MCF 10A (cell line): Measurements from ENCODE around the gene C1QTNF6. TPM values are rescaled to one million over a fixed set of nuclear protein-coding genes. Genes with fewer than 3 reads are reported as not detected.

ENCODE experiments used
- BruUV-seq: library from RNA; stranded (reverse); fragments of 400-500 nt; replicated peaks from 2 replicates; lab custom pipeline; 2021; lab: Mats Ljungman, UMichigan
- CTCF ChIA-PET: fragments of 300-600 bp; sonication (Branson Sonifier 250); formaldehyde crosslinking; extraction: SDS; loops from one replicate; lab custom pipeline; 2021; ENCODE audit warnings: antibody characterized with exemption, inconsistent platforms; lab: Yijun Ruan, JAX
- POLR2A ChIA-PET: fragments of 300-600, 350-650 bp; sonication (Branson Sonifier 250); formaldehyde crosslinking; extraction: SDS; loops from one replicate; lab custom pipeline; 2020; ENCODE audit warnings: antibody characterized with exemption, inconsistent platforms; lab: Yijun Ruan, JAX
- DNase-seq: peaks from one replicate; pipeline ENCODE4 v3.0.0-alpha.2; 2018; ENCODE audit not compliant: unreplicated experiment
- H3K27ac Mint-ChIP-seq: one replicate; pipeline ENCODE4 v1.8.0; 2022; ENCODE audit warnings: mild to moderate bottlenecking, low read depth, mixed read lengths; ENCODE audit not compliant: unreplicated experiment
- H3K27me3 Mint-ChIP-seq: one replicate; pipeline ENCODE4 v1.8.0; 2022; ENCODE audit warnings: mixed read lengths; ENCODE audit not compliant: insufficient read depth, unreplicated experiment
- H3K36me3 Mint-ChIP-seq: one replicate; pipeline ENCODE4 v1.8.0; 2022; ENCODE audit warnings: mild to moderate bottlenecking, moderate library complexity, mixed read lengths; ENCODE audit not compliant: insufficient read depth, unreplicated experiment
- H3K4me1 Mint-ChIP-seq: one replicate; pipeline ENCODE4 v1.8.0; 2022; ENCODE audit warnings: mixed read lengths; ENCODE audit not compliant: insufficient read depth, unreplicated experiment
- H3K4me3 Mint-ChIP-seq: one replicate; pipeline ENCODE4 v1.8.0; 2022; ENCODE audit warnings: mild to moderate bottlenecking, moderate library complexity, mixed read lengths; ENCODE audit not compliant: unreplicated experiment
- H3K9me3 Mint-ChIP-seq: one replicate; pipeline ENCODE4 v1.8.0; 2022; ENCODE audit warnings: mixed read lengths; ENCODE audit not compliant: unreplicated experiment
- CTCF ChIP-seq: fragments of 200-600 bp; IDR thresholded peaks from one replicate; pipeline ENCODE4 v1.8.0; 2022; ENCODE audit warnings: antibody characterized with exemption, mild to moderate bottlenecking; ENCODE audit not compliant: unreplicated experiment
- intact Hi-C: fragments of 100-400 bp; cut with micrococcal nuclease; formaldehyde crosslinking; loops from 2 replicates; pipeline ENCODE4 v1.14.1; 2022
- total RNA-seq: library from RNA; stranded (reverse); gene quantifications from 2 replicates; pipeline ENCODE4 v1.2.3, GENCODE V29; 2022

The C1QTNF6 gene
- total RNA-seq, 1 experiment from 2014 or later = 6.6 TPM

GRCh38 chr22:37151401-37151800, 36.6 kb downstream of the C1QTNF6 start:
- Mint-ChIP-seq H3K4me3 (no peak overlapping the region), H3K4me1 (no peaks in the 10 kb centered on the region), H3K27ac (no peak overlapping the region), H3K9me3 (peaks cover 35% of the 10 kb centered on the region), H3K27me3 (peaks cover 5% of the 10 kb centered on the region), H3K36me3 (no peaks in the 10 kb centered on the region)
- no peak for TF ChIP-seq CTCF
- DNase-seq = no peak
- CTCF ChIA-PET = interaction anchor here (0.6 to 1.6 kb wide), 2 partner anchors 14 to 278 kb away, joined by 3 to 6 read pairs; no protein-coding TSS in a partner anchor
- BruUV-seq = no TSS peak
- intact Hi-C loops = no loop called here
- POLR2A ChIA-PET = no interaction called here

GRCh38 chr22:37150701-37151100, 37.3 kb downstream of the C1QTNF6 start:
- H3K4me1 Mint-ChIP-seq = peaks cover 6% of the 10 kb centered on the region
- intact Hi-C loops = no loop called here
- no peak for TF ChIP-seq CTCF
- BruUV-seq = no TSS peak
- ChIA-PET POLR2A (no interaction called here), CTCF (interaction anchor here (0.6 to 1.6 kb wide), 2 partner anchors 15 to 277 kb away, joined by 3 to 6 read pairs; no protein-coding TSS in a partner anchor)
- H3K27me3 Mint-ChIP-seq = peaks cover 12% of the 10 kb centered on the region
- no peaks in the 10 kb centered on the region for H3K36me3 Mint-ChIP-seq
- DNase-seq = no peak
- no peak overlapping the region for H3K27ac Mint-ChIP-seq
- H3K9me3 Mint-ChIP-seq = peaks cover 31% of the 10 kb centered on the region
- H3K4me3 Mint-ChIP-seq = no peak overlapping the region

- Mint-ChIP-seq H3K4me3 (no peak overlapping the region), H3K9me3 (peaks cover 22% of the 10 kb centered on the region)
Observed at GRCh38 chr22:37148742-37149665, 39.0 kb downstream of the C1QTNF6 start.

More at GRCh38 chr22:37148742-37149665, 39.0 kb downstream of the C1QTNF6 start:
- no peak for TF ChIP-seq CTCF
- H3K36me3 Mint-ChIP-seq = no peaks in the 10 kb centered on the region
- no peak for DNase-seq
- POLR2A ChIA-PET = no interaction called here
- peaks cover 6% of the 10 kb centered on the region for H3K4me1 Mint-ChIP-seq
- CTCF ChIA-PET = interaction anchor here (0.6 to 0.7 kb wide), 3 partner anchors 42 to 117 kb away, joined by 3 read pairs; no protein-coding TSS in a partner anchor
- H3K27me3 Mint-ChIP-seq = peaks cover 29% of the 10 kb centered on the region
- BruUV-seq = no TSS peak
- intact Hi-C loops = no loop called here
- H3K27ac Mint-ChIP-seq = no peak overlapping the region
